IMR-90 (cell line): ENCODE data around the gene TLCD4. TPM values are rescaled to one million over a fixed set of nuclear protein-coding genes. Genes with fewer than 3 reads are reported as not detected.

Experiments used
- ATAC-seq: fragments of 200-7000 bp; cut with Tn5 transposase; 2 replicates; pipeline ENCODE4 v1.9.1; 2020; ENCODE audit warnings: low read depth, mild to moderate bottlenecking, moderate library complexity
- BruUV-seq: library from RNA; stranded (reverse); fragments of 400-500 nt; replicated peaks from 2 replicates; lab custom pipeline; 2021; lab: Mats Ljungman, UMichigan
- CTCF ChIA-PET: fragments of 300-600 bp; formaldehyde crosslinking; extraction: SDS; loops from one replicate; lab custom pipeline; 2021; ENCODE audit warnings: antibody characterized with exemption; lab: Yijun Ruan, JAX
- POLR2A ChIA-PET: fragments of 300-600 bp; sonication (Branson Sonifier 250); formaldehyde crosslinking; loops from one replicate; lab custom pipeline; 2022; ENCODE audit warnings: antibody characterized with exemption; ENCODE audit not compliant: unreplicated experiment; lab: Charles Lee
- DNase-seq: peaks from one replicate; pipeline ENCODE4 v3.0.0; 2013
- H2AFZ ChIP-seq: replicated peaks from 2 replicates; pipeline ENCODE3; 2013; ENCODE audit warnings: low read length, mild to moderate bottlenecking; ENCODE audit not compliant: poor library complexity
- H2AK5ac ChIP-seq: 2 replicates; pipeline ENCODE4 v1.6.1; 2013; ENCODE audit warnings: low read depth, low read length, inconsistent platforms
- H2AK9ac ChIP-seq: replicated peaks from 2 replicates; pipeline ENCODE3; 2013; ENCODE audit warnings: mild to moderate bottlenecking, low read depth, low read length, moderate library complexity; ENCODE audit not compliant: poor library complexity
- H2BK120ac ChIP-seq: 2 replicates; pipeline ENCODE4 v1.6.1; 2013; ENCODE audit warnings: low read depth, low read length, inconsistent platforms
- H2BK15ac ChIP-seq: 3 replicates; pipeline ENCODE4 v1.6.1; 2013; ENCODE audit warnings: low read depth, low read length, inconsistent platforms
- H2BK20ac ChIP-seq: 2 replicates; pipeline ENCODE4 v1.6.1; 2013; ENCODE audit warnings: low read depth, mild to moderate bottlenecking, inconsistent platforms, low read length, moderate library complexity
- H2BK5ac ChIP-seq: 2 replicates; pipeline ENCODE4 v1.6.1; 2013; ENCODE audit warnings: mild to moderate bottlenecking, low read depth, low read length, inconsistent platforms; ENCODE audit not compliant: poor library complexity, severe bottlenecking
- H3K14ac ChIP-seq: replicated peaks from 2 replicates; pipeline ENCODE4 v1.6.1; 2013; ENCODE audit warnings: low read depth, low read length, inconsistent platforms
- H3K18ac ChIP-seq: 2 replicates; pipeline ENCODE4 v1.6.1; 2013; ENCODE audit warnings: low read depth, low read length, control low read depth
- H3K23ac ChIP-seq: 2 replicates; pipeline ENCODE4 v1.6.1; 2013; ENCODE audit warnings: low read depth, low read length, inconsistent platforms
- H3K27ac ChIP-seq: 2 replicates; pipeline ENCODE4 v1.5.1; 2013; ENCODE audit warnings: mild to moderate bottlenecking, control low read depth, low read length; ENCODE audit not compliant: insufficient read depth
- H3K27me3 ChIP-seq: 2 replicates; pipeline ENCODE4 v1.6.1; 2013; ENCODE audit warnings: low read length; ENCODE audit not compliant: control insufficient read depth, insufficient read depth
- H3K36me3 ChIP-seq: 2 replicates; pipeline ENCODE4 v1.6.1; 2013; ENCODE audit warnings: low read length, mixed read lengths; ENCODE audit not compliant: control insufficient read depth, insufficient read depth
- H3K4ac ChIP-seq: 2 replicates; pipeline ENCODE4 v1.6.1; 2013; ENCODE audit warnings: low read depth, low read length, inconsistent platforms
- H3K4me1 ChIP-seq: 2 replicates; pipeline ENCODE4 v1.6.1; 2013; ENCODE audit warnings: low read length, mixed read lengths; ENCODE audit not compliant: control insufficient read depth, insufficient read depth
- H3K4me2 ChIP-seq: 2 replicates; pipeline ENCODE4 v1.6.1; 2013; ENCODE audit warnings: low read depth, mild to moderate bottlenecking, control low read depth, low read length, moderate library complexity
- H3K4me3 ChIP-seq: 2 replicates; pipeline ENCODE4 v1.5.1; 2013; ENCODE audit warnings: low read depth, mild to moderate bottlenecking, control low read depth, low read length, moderate library complexity; ENCODE audit not compliant: insufficient read depth
- H3K56ac ChIP-seq: 2 replicates; pipeline ENCODE4 v1.6.1; 2013; ENCODE audit warnings: low read length, inconsistent platforms; ENCODE audit not compliant: insufficient read depth; ENCODE audit errors: extremely low read depth
- H3K79me1 ChIP-seq, 2 experiments: 2 replicates each; pipeline ENCODE4 v1.6.1; 2013; ENCODE audit warnings: low read length in 2 of 2, inconsistent platforms in 1 of 2, low read depth in 1 of 2
- H3K9ac ChIP-seq: 2 replicates; pipeline ENCODE4 v1.6.1; 2013; ENCODE audit warnings: low read depth, low read length, control low read depth
- H3K9me1 ChIP-seq: 2 replicates; pipeline ENCODE4 v1.6.1; 2013; ENCODE audit warnings: low read length, inconsistent platforms; ENCODE audit not compliant: insufficient read depth
- H3K9me3 ChIP-seq: 2 replicates; pipeline ENCODE4 v1.6.1; 2013; ENCODE audit warnings: low read length; ENCODE audit not compliant: control insufficient read depth, insufficient read depth
- H4K20me1 ChIP-seq: 2 replicates; pipeline ENCODE4 v1.6.1; 2013; ENCODE audit warnings: low read length, inconsistent platforms; ENCODE audit not compliant: insufficient read depth
- H4K5ac ChIP-seq: 2 replicates; pipeline ENCODE4 v1.6.1; 2013; ENCODE audit warnings: mild to moderate bottlenecking, low read depth, low read length, control low read depth
- H4K8ac ChIP-seq, 2 experiments: 2 replicates each; pipeline ENCODE4 v1.6.1; 2013; ENCODE audit warnings: low read depth in 2 of 2, low read length in 2 of 2, control low read depth in 1 of 2, inconsistent platforms in 1 of 2
- H4K91ac ChIP-seq: 2 replicates; pipeline ENCODE4 v1.6.1; 2013; ENCODE audit warnings: low read depth, low read length, inconsistent platforms; ENCODE audit not compliant: insufficient read depth
- CEBPB ChIP-seq: IDR thresholded peaks from 2 replicates; pipeline ENCODE4 v1.6.1; 2012; ENCODE audit warnings: low read depth, low read length, improper control_type of control experiment
- CHD1 ChIP-seq: IDR thresholded peaks from 2 replicates; pipeline ENCODE4 v1.6.1; 2012; ENCODE audit warnings: low read depth, low read length, improper control_type of control experiment
- FOS ChIP-seq: fragments of 150-350 bp; IDR thresholded peaks from 2 replicates; pipeline ENCODE4 v1.6.1; 2016; ENCODE audit warnings: low read depth, low read length
- MAFK ChIP-seq: IDR thresholded peaks from 2 replicates; pipeline ENCODE4 v1.6.1; 2012; ENCODE audit warnings: low read depth, low read length, improper control_type of control experiment
- MAZ ChIP-seq: IDR thresholded peaks from 2 replicates; pipeline ENCODE4 v1.6.1; 2012; ENCODE audit warnings: low read depth, mild to moderate bottlenecking, low read length, improper control_type of control experiment, moderate library complexity, borderline replicate concordance
- MXI1 ChIP-seq: IDR thresholded peaks from 2 replicates; pipeline ENCODE4 v1.6.1; 2012; ENCODE audit warnings: low read depth, mild to moderate bottlenecking, low read length, moderate library complexity, borderline replicate concordance
- NFE2L2 ChIP-seq: fragments of 150-350 bp; IDR thresholded peaks from 2 replicates; pipeline ENCODE4 v1.6.1; 2016; ENCODE audit warnings: low read depth, mild to moderate bottlenecking, low read length
- POLR2A ChIP-seq: IDR thresholded peaks from 2 replicates; pipeline ENCODE4 v1.6.1; 2012; ENCODE audit warnings: mild to moderate bottlenecking, low read depth, low read length
- RAD21 ChIP-seq: IDR thresholded peaks from 2 replicates; pipeline ENCODE4 v1.6.1; 2012; ENCODE audit warnings: low read length, improper control_type of control experiment
- RCOR1 ChIP-seq: IDR thresholded peaks from 2 replicates; pipeline ENCODE4 v1.6.1; 2012; ENCODE audit warnings: mild to moderate bottlenecking, low read length, improper control_type of control experiment; ENCODE audit not compliant: insufficient replicate concordance
- RFX5 ChIP-seq: IDR thresholded peaks from 2 replicates; pipeline ENCODE4 v1.8.0; 2012; ENCODE audit warnings: low read depth, mild to moderate bottlenecking, low read length, moderate library complexity
- SMC3 ChIP-seq: fragments of 150-350 bp; IDR thresholded peaks from 2 replicates; pipeline ENCODE4 v1.6.1; 2016; ENCODE audit warnings: low read depth, mild to moderate bottlenecking, antibody characterized with exemption, low read length, moderate library complexity
- WGBS, 2 experiments: methylation state at CpG; one replicate each; pipeline versions ENCODE4 v1.1.5 to v1.1.7; 2013; ENCODE audit warnings: missing lambda C conversion rate in 2 of 2; ENCODE audit not compliant: insufficient read length in 1 of 2; ENCODE audit errors: extremely low coverage in 2 of 2; 5-methylcytosine and 5-hydroxymethylcytosine counted together
- dilution Hi-C: fragments of 300-500 bp; cut with HindIII; formaldehyde crosslinking; loops from one replicate; pipeline ENCODE4 v1.14.3; 2018; ENCODE audit warnings: low sequenced_read_pairs; ENCODE audit not compliant: unreplicated experiment
- in situ Hi-C: fragments of 300-500 bp; cut with MboI; formaldehyde crosslinking; loops from 3 replicates; pipeline ENCODE4 v1.14.3; 2019; ENCODE audit warnings: low sequenced_read_pairs, inconsistent platforms, mixed read lengths
- intact Hi-C: fragments of 100-400 bp; cut with micrococcal nuclease; formaldehyde crosslinking; loops from 2 replicates; pipeline ENCODE4 v1.10.0; 2022
- polyA plus RNA-seq, 3 experiments: library from polyadenylated mRNA; depleted of rRNA; stranded (reverse); fragments of >200 nt; gene quantifications; 2 replicates each; pipeline ENCODE4 v1.2.3, GENCODE V29; 2012; ENCODE audit warnings: low replicate concordance in 1 of 3
- total RNA-seq: library from RNA; depleted of rRNA; stranded (reverse); fragments of >200 nt; gene quantifications from 2 replicates; pipeline ENCODE4 v1.2.3, GENCODE V29; 2012
- TF ChIP-seq, protein P1 (sequence below): fragments of 150-350 bp; IDR thresholded peaks from 2 replicates; pipeline ENCODE4 v1.6.1; 2017; ENCODE audit warnings: mild to moderate bottlenecking, antibody characterized with exemption, low read length, low read depth
- TF ChIP-seq, protein P2 (sequence below): fragments of 150-350 bp; IDR thresholded peaks from 2 replicates; pipeline ENCODE4 v1.6.1; 2016; ENCODE audit warnings: low read depth, mild to moderate bottlenecking, low read length, moderate library complexity, borderline replicate concordance

TLCD4 gene
- total and polyA plus RNA-seq, 2 of the 4 experiments (the other 2 are of a cell fraction) = 0.22 to 0.36 TPM

DNA sequence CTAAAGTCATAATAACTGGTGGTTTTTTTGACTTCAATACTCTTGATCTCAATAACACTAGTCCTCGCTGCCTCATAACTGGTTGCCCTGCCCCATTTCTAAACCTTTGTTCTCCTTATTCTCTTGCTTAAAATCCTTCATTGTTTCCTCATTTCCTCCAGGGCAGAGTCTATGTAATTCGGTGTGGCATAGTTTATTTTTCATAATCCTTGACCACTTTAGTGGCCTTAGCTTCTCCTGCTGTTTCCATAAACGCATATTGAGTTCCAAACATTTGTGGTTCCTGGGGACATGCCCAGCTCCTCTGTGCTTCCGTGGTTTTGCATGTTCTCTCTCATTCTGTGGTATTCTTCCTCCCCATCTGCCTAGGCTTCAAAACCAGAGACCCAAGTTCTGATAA lies 19.0 kb upstream of the TLCD4 start:
- ChIA-PET POLR2A (no interaction called here), CTCF (no interaction called here)
- no peaks in the 10 kb centered on the region for H3K36me3 ChIP-seq
- H3K27ac ChIP-seq = no peak overlapping the region
- TF ChIP-seq MAZ = no peak
- TF ChIP-seq FOS = no peak
- no peak for TF ChIP-seq RFX5
- TF ChIP-seq RAD21 = no peak
- TF ChIP-seq, protein P1, sequence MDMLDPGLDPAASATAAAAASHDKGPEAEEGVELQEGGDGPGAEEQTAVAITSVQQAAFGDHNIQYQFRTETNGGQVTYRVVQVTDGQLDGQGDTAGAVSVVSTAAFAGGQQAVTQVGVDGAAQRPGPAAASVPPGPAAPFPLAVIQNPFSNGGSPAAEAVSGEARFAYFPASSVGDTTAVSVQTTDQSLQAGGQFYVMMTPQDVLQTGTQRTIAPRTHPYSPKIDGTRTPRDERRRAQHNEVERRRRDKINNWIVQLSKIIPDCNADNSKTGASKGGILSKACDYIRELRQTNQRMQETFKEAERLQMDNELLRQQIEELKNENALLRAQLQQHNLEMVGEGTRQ = no peak
- TF ChIP-seq RCOR1 = no peak
- TF ChIP-seq CHD1 = no peak
- TF ChIP-seq, protein P2, sequence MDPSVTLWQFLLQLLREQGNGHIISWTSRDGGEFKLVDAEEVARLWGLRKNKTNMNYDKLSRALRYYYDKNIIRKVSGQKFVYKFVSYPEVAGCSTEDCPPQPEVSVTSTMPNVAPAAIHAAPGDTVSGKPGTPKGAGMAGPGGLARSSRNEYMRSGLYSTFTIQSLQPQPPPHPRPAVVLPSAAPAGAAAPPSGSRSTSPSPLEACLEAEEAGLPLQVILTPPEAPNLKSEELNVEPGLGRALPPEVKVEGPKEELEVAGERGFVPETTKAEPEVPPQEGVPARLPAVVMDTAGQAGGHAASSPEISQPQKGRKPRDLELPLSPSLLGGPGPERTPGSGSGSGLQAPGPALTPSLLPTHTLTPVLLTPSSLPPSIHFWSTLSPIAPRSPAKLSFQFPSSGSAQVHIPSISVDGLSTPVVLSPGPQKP = no peak
- TF ChIP-seq MAFK = no peak
- no peak for TF ChIP-seq POLR2A
- TF ChIP-seq SMC3 = no peak
- TF ChIP-seq MXI1 = no peak
- TF ChIP-seq NFE2L2 = no peak
- no peak for TF ChIP-seq CEBPB
- 83% methylated on average over 1 of the region's 4 CpGs; no CpG with 5 or more reads in 1 of the 2 experiments for WGBS, 2 experiments
- H3K9me3 ChIP-seq = no peaks in the 10 kb centered on the region
- no peak overlapping the region for H3K4me2 ChIP-seq
- BruUV-seq = no TSS peak
- H2AFZ ChIP-seq = no peak overlapping the region
- H2BK5ac ChIP-seq = no peak overlapping the region
- no peaks in the 10 kb centered on the region for H4K20me1 ChIP-seq
- no peak overlapping the region for H3K56ac ChIP-seq
- DNase-seq (peak; percentile 49), ATAC-seq (no peak)
- no peak overlapping the region for H3K4me3 ChIP-seq
- no peak overlapping the region for H2AK5ac ChIP-seq
- no peak overlapping the region for H2BK120ac ChIP-seq
- dilution Hi-C loops = no loop called here
- no peak overlapping the region for H2BK15ac ChIP-seq
- peaks cover 2% of the 10 kb centered on the region; the same call in 1 of the 2 replicates for H3K4me1 ChIP-seq
- H2BK20ac ChIP-seq = no peak overlapping the region
- H3K4ac ChIP-seq = no peak overlapping the region
- H2AK9ac ChIP-seq = no peak overlapping the region
- no peak overlapping the region for H4K91ac ChIP-seq
- in situ Hi-C loops = no loop called here
- intact Hi-C loops = no loop called here
- H3K9ac ChIP-seq = no peak overlapping the region
- no peaks in the 10 kb centered on the region for H3K9me1 ChIP-seq
- H4K5ac ChIP-seq = no peak overlapping the region
- H3K23ac ChIP-seq = no peak overlapping the region
- no peak overlapping the region for H4K8ac ChIP-seq
- no peak overlapping the region for H3K14ac ChIP-seq
- H3K18ac ChIP-seq = no peak overlapping the region
- peaks cover 2% of the 10 kb centered on the region; the same call in 1 of the 2 replicates for H3K27me3 ChIP-seq
- no peaks in the 10 kb centered on the region for H3K79me1 ChIP-seq
